ENCODE results near the gene MCL1. TPM values are rescaled to one million over a fixed set of nuclear protein-coding genes. Genes with fewer than 3 reads are reported as not detected.

The MCL1 gene
- total RNA-seq, 2 donors from 2014 or later: 96.7 to 146 TPM

GRCh38 chr1:150564051-150564991 is 15.1 kb downstream of the MCL1 start:
- no peak for TF ChIP-seq CTCF (IDR thresholded peaks at IDR 0.05)
- Histone ChIP-seq H3K4me1 (peaks cover 0 to 94% of the 10 kb centered on the region in 2 donors), H3K4me3 (no peak overlapping the region), H3K9me3 (no peaks in the 10 kb centered on the region), H3K36me3 (no peaks in the 10 kb centered on the region), H3K27ac (peak overlapping the region; percentile 98 to 100), H3K27me3 (no peaks in the 10 kb centered on the region)
- no peak for DNase-seq (ENCODE audit: low spot score)

GRCh38 chr1:150563340-150564038 is 15.9 kb downstream of the MCL1 start:
- H3K4me3 ChIP-seq: no peak overlapping the region
- H3K36me3 ChIP-seq: no peaks in the 10 kb centered on the region
- peak overlapping the region; percentile 98 to 100 for H3K27ac ChIP-seq
- no peaks in the 10 kb centered on the region for H3K27me3 ChIP-seq
- DNase-seq (ENCODE audit: low spot score): no peak
- H3K9me3 ChIP-seq: no peaks in the 10 kb centered on the region
- peaks cover 0 to 94% of the 10 kb centered on the region in 2 donors for H3K4me1 ChIP-seq
- no peak for TF ChIP-seq CTCF (IDR thresholded peaks at IDR 0.05)

- peak overlapping the region; percentile 98 to 100 for H3K27ac ChIP-seq
- no peaks in the 10 kb centered on the region for H3K27me3 ChIP-seq
- no peaks in the 10 kb centered on the region for H3K9me3 ChIP-seq
- peak overlapping the region; percentile 20 to 58 for H3K4me3 ChIP-seq
- peaks cover 5% of the 10 kb centered on the region for H3K36me3 ChIP-seq
- no peak for TF ChIP-seq CTCF (IDR thresholded peaks at IDR 0.05)
- DNase-seq (ENCODE audit: low spot score): no peak
- H3K4me1 ChIP-seq: peaks cover 0 to 94% of the 10 kb centered on the region in 2 donors
These were observed 16.7 kb downstream of the MCL1 start for GRCh38 chr1:150562446-150563339.

- Histone ChIP-seq H3K27me3 (no peaks in the 10 kb centered on the region), H3K27ac (peak overlapping the region; percentile 98 to 100), H3K36me3 (peaks cover 12% of the 10 kb centered on the region), H3K4me1 (peaks cover 0 to 87% of the 10 kb centered on the region in 2 donors), H3K9me3 (no peaks in the 10 kb centered on the region), H3K4me3 (peak overlapping the region; percentile 54 to 58)
- no peak for TF ChIP-seq CTCF (IDR thresholded peaks at IDR 0.05)
- DNase-seq (ENCODE audit: low spot score): peak; percentile 94
These were observed 17.4 kb downstream of the MCL1 start for GRCh38 chr1:150561974-150562445.

- peaks cover 0 to 81% of the 10 kb centered on the region in 2 donors for H3K4me1 ChIP-seq
- no peaks in the 10 kb centered on the region for H3K9me3 ChIP-seq
- peaks cover 15% of the 10 kb centered on the region for H3K36me3 ChIP-seq
- DNase-seq (ENCODE audit: low spot score): peak; percentile 97
- peak; percentile 5 to 36 for TF ChIP-seq CTCF (IDR thresholded peaks at IDR 0.05)
- H3K4me3 ChIP-seq: peak overlapping the region; percentile 54 to 58
- H3K27ac ChIP-seq: peak overlapping the region; percentile 98 to 100
- H3K27me3 ChIP-seq: no peaks in the 10 kb centered on the region
These were observed 18.0 kb downstream of the MCL1 start for GRCh38 chr1:150561254-150561973.
